ENCODE results near the gene FAM135A. TPM values are rescaled to one million over a fixed set of nuclear protein-coding genes. Genes with fewer than 3 reads are reported as not detected.

Gene FAM135A
- total RNA-seq, 4 donors from 2014 or later, result 51.2 to 93.6 (median 82.5) TPM

DNA sequence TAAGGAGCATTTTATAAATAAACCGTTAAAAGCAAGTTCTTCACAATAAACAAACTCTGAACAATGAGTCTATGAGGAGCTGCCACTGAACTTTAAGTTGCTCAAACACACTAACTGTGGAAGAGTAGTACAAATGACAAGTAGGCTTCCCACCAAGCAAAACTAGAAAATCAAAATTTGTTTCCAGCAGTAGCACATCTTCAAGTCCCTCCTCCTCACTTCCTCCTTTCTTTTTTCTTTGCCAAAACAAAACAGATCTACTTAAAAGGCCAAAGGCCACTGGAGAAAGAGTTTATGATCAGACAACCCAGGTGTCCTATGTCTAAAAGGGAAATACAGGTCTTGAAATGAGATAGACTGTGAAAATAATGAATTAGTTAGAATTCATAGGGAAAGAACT, 17.1 kb upstream of the FAM135A start:
- H3K9me3 ChIP-seq, result no peaks in the 10 kb centered on the region
- peak overlapping the region in 3 of 4 donors; percentile 41 to 70 (median 62) for H3K27ac ChIP-seq
- no peaks in the 10 kb centered on the region for H3K36me3 ChIP-seq
- TF ChIP-seq, protein P1, sequence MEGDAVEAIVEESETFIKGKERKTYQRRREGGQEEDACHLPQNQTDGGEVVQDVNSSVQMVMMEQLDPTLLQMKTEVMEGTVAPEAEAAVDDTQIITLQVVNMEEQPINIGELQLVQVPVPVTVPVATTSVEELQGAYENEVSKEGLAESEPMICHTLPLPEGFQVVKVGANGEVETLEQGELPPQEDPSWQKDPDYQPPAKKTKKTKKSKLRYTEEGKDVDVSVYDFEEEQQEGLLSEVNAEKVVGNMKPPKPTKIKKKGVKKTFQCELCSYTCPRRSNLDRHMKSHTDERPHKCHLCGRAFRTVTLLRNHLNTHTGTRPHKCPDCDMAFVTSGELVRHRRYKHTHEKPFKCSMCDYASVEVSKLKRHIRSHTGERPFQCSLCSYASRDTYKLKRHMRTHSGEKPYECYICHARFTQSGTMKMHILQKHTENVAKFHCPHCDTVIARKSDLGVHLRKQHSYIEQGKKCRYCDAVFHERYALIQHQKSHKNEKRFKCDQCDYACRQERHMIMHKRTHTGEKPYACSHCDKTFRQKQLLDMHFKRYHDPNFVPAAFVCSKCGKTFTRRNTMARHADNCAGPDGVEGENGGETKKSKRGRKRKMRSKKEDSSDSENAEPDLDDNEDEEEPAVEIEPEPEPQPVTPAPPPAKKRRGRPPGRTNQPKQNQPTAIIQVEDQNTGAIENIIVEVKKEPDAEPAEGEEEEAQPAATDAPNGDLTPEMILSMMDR (IDR thresholded peaks at IDR 0.05), result no peak
- no peak for TF ChIP-seq POLR2A (IDR thresholded peaks at IDR 0.05)
- peak overlapping the region in 1 of 4 donors; percentile 24 for H3K4me3 ChIP-seq
- H3K4me1 ChIP-seq, result peaks cover 0 to 21% (median 2%) of the 10 kb centered on the region in 4 donors
- DNase-seq, result no peak
- H3K27me3 ChIP-seq, result no peaks in the 10 kb centered on the region

DNA sequence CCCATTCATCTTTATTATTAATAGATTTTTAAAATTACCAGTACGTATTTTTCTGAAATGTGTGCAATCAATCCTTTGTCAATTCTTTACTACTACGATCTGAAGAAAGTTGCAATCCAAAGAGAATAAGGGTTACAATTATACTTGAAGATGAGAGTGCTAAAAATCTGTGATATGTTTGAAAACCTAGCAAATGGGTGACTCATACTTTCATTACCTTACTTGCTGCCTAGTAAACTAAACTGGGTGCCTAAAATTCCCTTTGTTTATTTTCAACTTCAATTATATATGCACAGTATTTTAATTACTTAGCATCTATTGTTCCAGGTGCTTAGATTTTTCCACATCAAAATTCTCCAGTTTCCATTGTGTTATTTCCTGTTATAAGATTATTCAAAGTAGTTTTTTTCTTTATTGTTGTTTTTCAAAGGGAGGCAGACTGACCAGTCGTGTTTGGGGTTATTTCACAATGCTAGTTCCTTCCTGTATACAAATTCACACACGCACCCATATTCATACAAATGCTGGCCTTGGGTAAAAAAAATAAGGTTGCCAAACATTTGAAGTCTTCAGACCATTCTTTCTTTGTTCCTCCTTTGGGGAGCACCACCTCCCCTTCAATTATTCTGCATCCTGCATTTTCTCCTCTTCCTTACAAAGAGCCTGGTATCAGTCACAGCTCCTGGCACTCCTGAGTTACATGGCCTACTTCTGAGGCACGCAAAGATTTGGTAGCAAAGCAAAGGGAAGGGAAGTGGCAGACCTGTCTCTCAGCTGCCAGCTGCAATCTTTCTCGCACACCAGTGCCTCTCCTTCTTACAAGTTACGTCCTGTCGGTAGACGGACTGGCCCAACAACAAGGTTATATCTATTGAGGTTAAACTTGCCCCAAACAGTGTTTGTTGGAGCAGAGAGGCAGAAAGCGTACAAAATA, 16.2 kb upstream of the FAM135A start:
- DNase-seq, result no peak
- TF ChIP-seq, protein P1 (IDR thresholded peaks at IDR 0.05), result no peak
- no peak for TF ChIP-seq POLR2A (IDR thresholded peaks at IDR 0.05)
- Histone ChIP-seq H3K4me3 (peak overlapping the region in 2 of 4 donors; percentile 24 to 26), H3K27ac (peak overlapping the region in 3 of 4 donors; percentile 30 to 85 (median 70)), H3K9me3 (no peaks in the 10 kb centered on the region), H3K27me3 (no peaks in the 10 kb centered on the region), H3K36me3 (no peaks in the 10 kb centered on the region), H3K4me1 (peaks cover 0 to 16% (median 2%) of the 10 kb centered on the region in 4 donors)

DNA sequence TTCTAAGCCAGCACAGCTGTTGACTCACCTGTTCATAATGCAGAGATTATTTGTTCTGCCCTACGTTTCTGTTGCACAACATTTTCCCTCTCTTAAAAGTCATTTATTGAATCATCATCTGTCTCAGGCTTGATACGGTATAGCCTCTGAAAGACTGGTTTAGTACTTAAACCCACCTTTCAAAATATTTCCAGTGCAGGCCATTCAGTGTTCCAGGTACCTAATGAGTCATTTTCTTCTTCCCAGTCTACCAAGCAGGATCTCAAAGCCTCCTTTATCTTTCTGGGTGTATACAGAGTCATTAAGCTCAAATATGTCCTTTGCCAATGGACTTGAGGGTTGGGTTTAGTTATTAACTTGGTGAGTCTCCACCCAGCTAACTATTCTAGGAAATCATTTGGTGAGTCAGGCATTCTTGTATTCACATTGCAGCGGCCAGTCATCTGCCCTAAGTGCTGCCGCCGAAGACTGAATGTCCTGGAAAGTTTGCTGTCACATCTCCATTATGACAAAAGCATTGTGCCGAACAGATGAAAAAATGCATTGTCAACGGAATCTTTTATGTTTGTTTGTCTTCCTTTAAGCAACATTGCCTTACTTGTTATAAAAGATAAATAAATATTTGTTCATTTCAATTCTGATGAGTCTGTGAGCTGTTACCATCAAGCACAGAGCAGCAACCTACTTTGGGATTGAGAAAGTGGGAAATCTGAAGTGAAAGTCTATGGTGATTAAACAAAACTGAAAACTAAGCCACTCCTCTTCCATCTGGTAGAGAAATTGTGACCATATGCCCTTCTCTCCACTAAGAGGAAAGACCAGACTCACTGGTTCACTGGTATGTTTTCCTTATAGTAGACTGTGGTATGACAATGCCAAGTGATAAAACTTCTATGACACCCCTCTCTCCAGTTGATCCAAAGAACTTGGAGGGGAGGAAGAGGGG, 14.3 kb upstream of the FAM135A start:
- peak in 2 of 3 donors; percentile 71 to 80 for DNase-seq
- Histone ChIP-seq H3K9me3 (no peaks in the 10 kb centered on the region), H3K36me3 (no peaks in the 10 kb centered on the region), H3K27me3 (no peaks in the 10 kb centered on the region), H3K4me3 (peak overlapping the region in 2 of 4 donors; percentile 27 to 29), H3K27ac (peak overlapping the region in 3 of 4 donors; percentile 49 to 85 (median 70)), H3K4me1 (peaks cover 0 to 7% (median 2%) of the 10 kb centered on the region in 4 donors)
- TF ChIP-seq, protein P1 (IDR thresholded peaks at IDR 0.05), result no peak
- peak; percentile 68 to 79 for TF ChIP-seq POLR2A (IDR thresholded peaks at IDR 0.05)

DNA sequence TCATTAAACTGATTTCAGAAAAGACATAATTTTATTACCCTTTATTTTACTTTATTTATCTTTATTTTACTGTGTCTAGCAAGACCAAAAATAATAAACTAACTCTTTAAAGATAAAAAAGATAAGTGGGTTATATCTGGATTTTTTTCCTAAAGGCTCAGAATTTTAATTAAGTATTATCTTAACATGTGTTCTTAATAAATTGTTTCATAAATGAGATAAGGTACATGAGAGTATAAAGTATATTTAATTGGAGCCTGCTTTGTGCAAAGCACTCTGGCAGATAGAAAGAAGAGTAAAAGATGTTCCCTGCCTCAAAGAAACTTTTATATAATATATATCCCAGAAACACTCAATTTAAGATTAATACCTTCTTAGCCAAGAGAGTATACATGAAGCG, 8.7 kb upstream of the FAM135A start:
- Histone ChIP-seq H3K27ac (no peak overlapping the region), H3K36me3 (no peaks in the 10 kb centered on the region), H3K4me3 (no peak overlapping the region), H3K27me3 (no peaks in the 10 kb centered on the region), H3K9me3 (no peaks in the 10 kb centered on the region), H3K4me1 (no peaks in the 10 kb centered on the region)
- DNase-seq, result no peak
- TF ChIP-seq, protein P1 (IDR thresholded peaks at IDR 0.05), result no peak
- TF ChIP-seq POLR2A (IDR thresholded peaks at IDR 0.05), result no peak

DNA sequence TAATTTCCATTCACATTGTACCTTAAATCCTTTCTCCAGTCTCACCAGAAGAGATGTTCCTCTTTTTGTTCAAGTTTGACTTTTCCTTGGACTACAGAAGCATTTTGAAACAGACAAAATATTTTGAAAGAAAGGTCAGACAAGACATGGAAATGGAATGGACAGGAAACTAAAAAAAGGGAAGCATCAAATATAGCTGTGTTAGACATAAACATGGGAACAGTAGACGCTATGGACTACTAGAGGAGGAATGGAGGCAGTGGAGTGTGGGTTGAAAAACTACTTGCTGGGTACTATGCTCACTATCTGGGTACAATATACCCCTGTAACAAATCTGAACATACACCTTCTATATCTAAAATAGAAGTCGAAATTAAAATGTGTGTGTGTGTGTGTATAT, 4.1 kb upstream of the FAM135A start:
- Histone ChIP-seq H3K36me3 (no peaks in the 10 kb centered on the region), H3K27ac (no peak overlapping the region), H3K4me3 (no peak overlapping the region), H3K27me3 (no peaks in the 10 kb centered on the region), H3K9me3 (no peaks in the 10 kb centered on the region), H3K4me1 (peaks cover 0 to 10% (median 0%) of the 10 kb centered on the region in 4 donors)
- DNase-seq, result no peak
- TF ChIP-seq, protein P1 (IDR thresholded peaks at IDR 0.05), result no peak
- no peak for TF ChIP-seq POLR2A (IDR thresholded peaks at IDR 0.05)

All from Peyer's patch (tissue), 4 donors.